A673 (cell line): ENCODE measurements around the gene RALGPS1. TPM values are rescaled to one million over a fixed set of nuclear protein-coding genes. Genes with fewer than 3 reads are reported as not detected.
A peak's percentile ranks its signal among the peaks of the same experiment; 100 is the strongest.

Experiments
- BruUV-seq: library from RNA; stranded (reverse); fragments of 400-500 nt; replicated peaks from 2 replicates; lab custom pipeline; 2021; lab: Mats Ljungman, UMichigan
- CTCF ChIA-PET: fragments of 300-600 bp; sonication (Branson Sonifier 250); formaldehyde crosslinking; loops from one replicate; lab custom pipeline; 2022; ENCODE audit warnings: antibody characterized with exemption; lab: Charles Lee
- POLR2A ChIA-PET: fragments of 300-600 bp; sonication (Branson Sonifier 250); formaldehyde crosslinking; loops from one replicate; lab custom pipeline; 2022; ENCODE audit warnings: antibody characterized with exemption; ENCODE audit not compliant: low non-redundant PET; lab: Charles Lee
- DNase-seq: peaks from one replicate; pipeline ENCODE4 v3.0.0-alpha.2; 2015; ENCODE audit warnings: low spot score
- H3K27ac ChIP-seq: fragments of 200-600 bp; sonication (generic); 2 replicates; pipeline ENCODE4 v1.5.1; 2016; ENCODE audit warnings: mixed run types, low read depth, mild to moderate bottlenecking, mixed read lengths, antibody characterized with exemption, low read length; ENCODE audit not compliant: poor library complexity, severe bottlenecking
- H3K27me3 ChIP-seq: fragments of 200-600 bp; sonication (generic); replicated peaks from 2 replicates; pipeline ENCODE4 v1.6.1; 2017; ENCODE audit warnings: mixed run types, low read depth, mild to moderate bottlenecking, mixed read lengths, antibody characterized with exemption, low read length; ENCODE audit not compliant: insufficient read depth, poor library complexity
- H3K36me3 ChIP-seq: fragments of 200-600 bp; sonication (generic); 2 replicates; pipeline ENCODE4 v1.6.1; 2016; ENCODE audit warnings: mixed run types, mild to moderate bottlenecking, mixed read lengths, antibody characterized with exemption, low read length; ENCODE audit not compliant: insufficient read depth, poor library complexity, severe bottlenecking
- H3K4me1 ChIP-seq: fragments of 200-600 bp; sonication (generic); 2 replicates; pipeline ENCODE4 v1.6.1; 2017; ENCODE audit warnings: mixed run types, mild to moderate bottlenecking, mixed read lengths, antibody characterized with exemption, low read length; ENCODE audit not compliant: insufficient read depth, poor library complexity, severe bottlenecking
- H3K4me3 ChIP-seq: fragments of 200-600 bp; sonication (generic); 2 replicates; pipeline ENCODE4 v1.5.1; 2016; ENCODE audit warnings: low read depth, mixed run types, mild to moderate bottlenecking, mixed read lengths, low read length; ENCODE audit not compliant: poor library complexity, severe bottlenecking
- H3K9me3 ChIP-seq: fragments of 200-600 bp; sonication (generic); 2 replicates; pipeline ENCODE4 v1.6.1; 2016; ENCODE audit warnings: mixed run types, low read depth, mild to moderate bottlenecking, mixed read lengths, antibody characterized with exemption, low read length; ENCODE audit not compliant: poor library complexity, severe bottlenecking
- EZH2 ChIP-seq: fragments of 200-600 bp; sonication (generic); IDR thresholded peaks from 2 replicates; pipeline ENCODE4 v1.6.1; 2017; ENCODE audit warnings: borderline replicate concordance, low read depth, mild to moderate bottlenecking, mixed read lengths, antibody characterized with exemption, low read length; ENCODE audit not compliant: poor library complexity, severe bottlenecking
- intact Hi-C: fragments of 100-400 bp; cut with micrococcal nuclease; formaldehyde crosslinking; loops from one replicate; pipeline ENCODE4 v1.10.0; 2022; ENCODE audit not compliant: unreplicated experiment
- total RNA-seq: library from RNA; stranded (reverse); gene quantifications from 2 replicates; pipeline ENCODE4 v1.2.3, GENCODE V29; 2021
- TF ChIP-seq, protein P1 (sequence below): fragments of 300-800, 200-600 bp; sonication (generic); conservative IDR thresholded peaks from 2 replicates; pipeline ENCODE4 v1.5.1; 2017; ENCODE audit warnings: low read depth, mild to moderate bottlenecking, antibody characterized with exemption, low read length, moderate library complexity, mixed read lengths

RALGPS1 gene
- total RNA-seq, 1 experiment from 2014 or later = 3.9 TPM

DNA sequence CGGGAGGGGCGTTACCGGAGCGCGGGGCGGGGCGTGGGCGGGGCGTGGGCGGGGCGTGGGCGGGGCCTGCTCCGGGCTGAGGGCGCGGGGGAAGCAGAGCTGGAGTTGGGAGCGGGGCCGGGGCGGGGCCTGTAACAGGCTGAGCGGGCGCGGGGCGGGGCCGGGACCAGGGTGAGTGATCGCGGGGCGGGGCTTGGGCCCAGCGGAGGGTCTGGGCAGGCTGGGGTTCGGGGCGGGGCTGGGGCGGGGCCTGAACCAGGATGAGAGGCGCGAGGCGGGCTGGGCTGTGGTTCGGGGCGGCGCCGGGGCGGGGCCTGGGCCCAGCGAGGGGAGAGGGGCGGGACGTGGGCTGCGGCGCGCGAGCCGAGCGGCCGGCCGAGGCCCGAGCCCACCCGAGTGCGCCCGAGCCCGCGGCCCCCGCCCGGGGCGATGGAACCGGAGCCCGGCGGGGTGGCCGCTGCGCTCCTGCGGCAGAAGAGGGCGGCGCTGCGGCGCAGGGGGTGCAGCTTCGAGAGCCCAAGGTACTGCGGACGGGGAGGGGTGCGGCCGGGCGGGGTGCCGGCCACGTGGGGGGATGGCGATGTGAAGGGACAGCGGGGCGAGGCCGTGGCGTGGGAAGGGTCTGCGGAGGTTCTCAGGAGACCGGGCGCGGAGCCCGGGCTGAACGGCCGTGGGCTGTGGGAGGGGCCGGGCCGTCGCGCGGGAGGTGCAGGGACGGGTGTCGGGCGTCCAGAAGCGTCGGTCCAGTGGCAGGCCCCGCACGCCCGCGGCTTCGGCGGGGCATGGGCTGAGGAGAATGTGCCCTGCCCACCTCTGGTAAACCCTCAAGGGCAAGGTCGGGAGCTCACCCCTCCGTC lies 310.5 kb downstream of the RALGPS1 start:
- POLR2A ChIA-PET = interaction anchor here (0.6 to 1.2 kb wide), 4 partner anchors 20 to 1029 kb away, joined by 4 to 16 read pairs (median 9); no protein-coding TSS in a partner anchor

GRCh38 chr9:127225801-127226625 lies 311.4 kb downstream of the RALGPS1 start:
- DNase-seq = no peak
- Histone ChIP-seq H3K27ac (no peak overlapping the region), H3K27me3 (no peaks in the 10 kb centered on the region), H3K9me3 (no peaks in the 10 kb centered on the region), H3K4me1 (peaks cover 10% of the 10 kb centered on the region), H3K4me3 (peak overlapping the region; percentile 69), H3K36me3 (no peaks in the 10 kb centered on the region)
- intact Hi-C loops = no loop called here
- ChIA-PET CTCF (no interaction called here), POLR2A (interaction anchor here (0.5 kb wide), 1 partner anchor 15 kb away, joined by 3 read pairs; no protein-coding TSS in a partner anchor)
- TF ChIP-seq, protein P1, sequence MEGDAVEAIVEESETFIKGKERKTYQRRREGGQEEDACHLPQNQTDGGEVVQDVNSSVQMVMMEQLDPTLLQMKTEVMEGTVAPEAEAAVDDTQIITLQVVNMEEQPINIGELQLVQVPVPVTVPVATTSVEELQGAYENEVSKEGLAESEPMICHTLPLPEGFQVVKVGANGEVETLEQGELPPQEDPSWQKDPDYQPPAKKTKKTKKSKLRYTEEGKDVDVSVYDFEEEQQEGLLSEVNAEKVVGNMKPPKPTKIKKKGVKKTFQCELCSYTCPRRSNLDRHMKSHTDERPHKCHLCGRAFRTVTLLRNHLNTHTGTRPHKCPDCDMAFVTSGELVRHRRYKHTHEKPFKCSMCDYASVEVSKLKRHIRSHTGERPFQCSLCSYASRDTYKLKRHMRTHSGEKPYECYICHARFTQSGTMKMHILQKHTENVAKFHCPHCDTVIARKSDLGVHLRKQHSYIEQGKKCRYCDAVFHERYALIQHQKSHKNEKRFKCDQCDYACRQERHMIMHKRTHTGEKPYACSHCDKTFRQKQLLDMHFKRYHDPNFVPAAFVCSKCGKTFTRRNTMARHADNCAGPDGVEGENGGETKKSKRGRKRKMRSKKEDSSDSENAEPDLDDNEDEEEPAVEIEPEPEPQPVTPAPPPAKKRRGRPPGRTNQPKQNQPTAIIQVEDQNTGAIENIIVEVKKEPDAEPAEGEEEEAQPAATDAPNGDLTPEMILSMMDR = no peak
- TF ChIP-seq EZH2 = no peak
- no TSS peak for BruUV-seq

More for the DNA sequence above, 310.5 kb downstream of the RALGPS1 start:
- H3K4me1 ChIP-seq = peaks cover 10% of the 10 kb centered on the region
- H3K9me3 ChIP-seq = no peaks in the 10 kb centered on the region
- no TSS peak for BruUV-seq
- peak; percentile 95 for DNase-seq
- peak overlapping the region; percentile 85 for H3K27ac ChIP-seq
- intact Hi-C loops = no loop called here
- peak overlapping the region; percentile 69 for H3K4me3 ChIP-seq
- H3K36me3 ChIP-seq = no peaks in the 10 kb centered on the region
- H3K27me3 ChIP-seq = no peaks in the 10 kb centered on the region
- TF ChIP-seq, protein P1 = no peak
- TF ChIP-seq EZH2 = no peak
- CTCF ChIA-PET = interaction anchor here (0.6 to 1.9 kb wide), 6 partner anchors 11 to 727 kb away, joined by 4 to 7 read pairs (median 6); partner anchors contain the start of gene SLC2A8

DNA sequence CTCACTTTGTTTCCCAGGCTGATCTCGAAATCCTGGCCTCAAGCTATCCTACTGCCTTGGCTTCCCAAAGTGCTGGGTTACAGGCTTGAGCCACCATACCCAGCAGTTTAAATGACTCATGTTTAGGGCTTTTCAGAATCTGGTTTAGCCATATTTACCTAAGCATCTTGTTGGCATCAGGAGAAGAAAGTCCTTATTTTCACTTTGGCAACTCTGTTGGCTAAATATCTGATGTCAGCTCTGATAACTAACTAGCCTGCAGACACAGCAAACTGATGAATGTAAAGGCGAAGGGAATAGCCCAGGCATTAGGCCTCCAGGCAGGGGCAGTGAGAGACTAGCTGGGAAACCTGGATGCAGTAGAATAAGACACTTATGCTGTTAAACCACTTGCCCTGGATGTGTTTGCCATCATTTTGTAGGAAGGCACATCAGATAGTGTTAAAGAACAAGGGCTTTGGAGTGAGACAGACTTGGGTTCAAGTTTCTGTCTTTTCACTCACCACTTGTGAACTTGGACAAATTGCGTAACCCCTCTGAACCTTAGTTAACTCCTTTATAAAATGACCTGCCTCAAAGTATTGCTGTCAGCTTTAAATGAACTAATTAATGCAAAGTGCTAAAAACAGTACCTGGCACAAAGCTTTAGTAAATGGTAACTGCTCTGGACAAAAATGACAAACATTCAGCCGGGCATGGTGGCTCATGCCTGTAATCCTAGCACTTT lies 315.3 kb downstream of the RALGPS1 start:
- Histone ChIP-seq H3K4me1 (peaks cover 20% of the 10 kb centered on the region), H3K4me3 (no peak overlapping the region), H3K27ac (no peak overlapping the region), H3K36me3 (no peaks in the 10 kb centered on the region), H3K9me3 (no peaks in the 10 kb centered on the region), H3K27me3 (no peaks in the 10 kb centered on the region)
- BruUV-seq = no TSS peak
- no peak for DNase-seq
- intact Hi-C loops = no loop called here
- ChIA-PET CTCF (interaction anchor here (0.5 kb wide), 1 partner anchor 23 kb away, joined by 3 read pairs; no protein-coding TSS in a partner anchor), POLR2A (no interaction called here)
- TF ChIP-seq EZH2 = no peak
- TF ChIP-seq, protein P1 = no peak
